G401 (cell line): ENCODE measurements around the gene ZBTB40. TPM values are rescaled to one million over a fixed set of nuclear protein-coding genes. Genes with fewer than 3 reads are reported as not detected.
A peak's percentile ranks its signal among the peaks of the same experiment; 100 is the strongest.

Experiments used
- DNase-seq: peaks from one replicate; pipeline ENCODE4 v3.0.0-alpha.2; 2015; ENCODE audit warnings: low spot score
- in situ Hi-C: cut with HindIII; loops from 2 replicates; pipeline ENCODE4 v1.10.0; 2016; ENCODE audit warnings: low sequenced_read_pairs, mixed read lengths
- total RNA-seq: library from RNA; depleted of rRNA; stranded (reverse); fragments of >200 nt; shearing (Covaris generic); gene quantifications from 2 replicates; pipeline ENCODE4 v1.2.3, GENCODE V29; 2014

The ZBTB40 gene
- total RNA-seq, 1 experiment from 2014 or later, result 9.8 TPM

DNA sequence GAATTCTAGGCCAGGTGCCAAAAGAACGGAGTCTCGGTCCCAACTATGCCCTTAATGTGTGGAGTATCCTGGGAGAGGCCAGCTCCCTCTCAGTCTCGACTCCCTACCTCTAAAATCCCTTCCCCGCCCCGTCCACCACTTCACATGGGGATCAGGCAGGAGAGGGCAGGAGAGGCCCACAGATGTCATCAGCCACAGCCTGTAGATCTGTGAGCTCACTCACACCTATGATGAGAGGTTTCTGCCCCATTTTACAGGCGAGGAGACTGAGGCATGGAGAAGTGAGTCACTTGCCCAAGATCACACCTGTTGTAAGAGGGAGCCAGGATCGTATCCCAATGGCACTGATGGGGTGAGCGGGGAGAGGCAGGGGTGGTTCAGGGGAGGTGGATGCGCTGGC, 91.2 kb downstream of the ZBTB40 start:
- in situ Hi-C loops, result no loop called here

DNA sequence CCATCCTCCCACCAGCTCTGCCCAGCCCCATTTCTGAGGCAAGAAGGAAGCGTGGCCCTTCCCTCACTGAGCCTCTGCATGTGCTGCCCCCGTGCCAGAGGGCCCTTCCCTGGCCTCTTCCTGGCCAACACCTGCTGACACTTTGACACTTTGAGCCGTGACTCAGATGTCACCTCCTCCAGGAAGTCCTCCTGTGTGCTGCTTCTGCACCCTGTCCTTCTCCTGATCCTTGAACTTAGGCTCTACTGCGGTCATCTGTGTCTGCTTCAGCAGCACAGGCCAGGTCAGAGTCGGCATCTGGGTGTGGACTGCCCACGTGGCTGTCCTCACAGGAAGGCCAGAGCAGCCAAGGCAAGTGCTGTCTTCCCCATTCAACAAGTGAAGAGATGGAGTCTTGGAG, 92.0 kb downstream of the ZBTB40 start:
- no peak for DNase-seq
- in situ Hi-C loops, result no loop called here

More for the DNA sequence above, 91.2 kb downstream of the ZBTB40 start:
- no peak for DNase-seq

DNA sequence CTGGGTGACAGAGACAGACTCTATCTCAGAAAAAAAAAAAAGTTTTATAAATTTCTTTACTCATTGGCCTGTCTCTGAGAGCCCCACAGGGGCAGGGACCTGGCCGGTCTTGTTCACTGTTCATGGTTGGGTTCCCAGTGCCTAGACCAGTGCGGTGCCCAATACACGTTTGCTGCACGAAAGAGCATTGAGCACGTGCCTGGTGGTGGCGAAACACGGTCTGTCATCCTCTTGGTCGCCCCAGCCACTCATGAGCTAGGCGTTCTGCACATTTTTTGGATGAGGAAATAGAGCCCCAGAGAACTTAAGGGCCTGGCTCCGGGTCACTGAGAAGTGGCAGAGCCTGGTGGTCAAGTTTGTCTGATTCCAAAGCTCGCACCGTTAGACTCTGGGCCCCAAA, 93.0 kb downstream of the ZBTB40 start:
- DNase-seq, result no peak
- in situ Hi-C loops, result no loop called here

- DNase-seq, result no peak
- in situ Hi-C loops, result no loop called here
Measured at GRCh38 chr1:22545141-22545540, 93.5 kb downstream of the ZBTB40 start.

GRCh38 chr1:22547186-22547817, 95.7 kb downstream of the ZBTB40 start:
- in situ Hi-C loops, result no loop called here
- no peak for DNase-seq

DNA sequence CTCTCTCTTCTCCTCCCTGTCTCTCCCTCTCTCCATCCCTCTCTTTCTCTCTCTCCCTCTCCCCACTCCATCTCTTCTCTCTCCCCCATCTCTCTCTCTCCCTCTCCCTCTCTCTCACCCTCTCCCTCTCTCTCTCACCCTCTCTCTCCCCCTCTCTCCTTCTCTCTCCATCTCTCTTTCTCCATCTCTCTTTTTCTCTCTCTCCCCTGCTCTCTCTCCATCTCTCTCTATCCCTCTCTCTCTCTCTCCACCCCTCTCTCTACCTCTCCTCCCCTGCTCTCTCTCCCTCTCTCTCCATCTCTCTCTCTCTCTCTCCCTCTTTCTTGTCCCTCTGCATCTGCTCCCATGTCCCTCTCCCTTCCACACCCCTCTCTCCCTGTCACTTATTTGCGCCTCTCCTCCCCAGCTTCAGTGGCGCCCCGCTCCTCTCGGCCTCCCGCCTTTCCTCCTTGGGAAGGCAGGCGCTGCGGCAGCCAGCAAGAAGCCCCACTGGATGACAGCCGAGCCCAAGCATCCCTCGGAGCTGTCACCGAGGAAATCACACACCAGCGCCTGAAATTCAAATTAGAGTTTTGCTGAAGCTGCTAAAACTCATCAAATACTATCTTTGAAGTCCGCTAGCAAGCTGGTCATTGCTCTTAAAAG, 96.3 kb downstream of the ZBTB40 start:
- DNase-seq, result no peak
- in situ Hi-C loops, result no loop called here

DNA sequence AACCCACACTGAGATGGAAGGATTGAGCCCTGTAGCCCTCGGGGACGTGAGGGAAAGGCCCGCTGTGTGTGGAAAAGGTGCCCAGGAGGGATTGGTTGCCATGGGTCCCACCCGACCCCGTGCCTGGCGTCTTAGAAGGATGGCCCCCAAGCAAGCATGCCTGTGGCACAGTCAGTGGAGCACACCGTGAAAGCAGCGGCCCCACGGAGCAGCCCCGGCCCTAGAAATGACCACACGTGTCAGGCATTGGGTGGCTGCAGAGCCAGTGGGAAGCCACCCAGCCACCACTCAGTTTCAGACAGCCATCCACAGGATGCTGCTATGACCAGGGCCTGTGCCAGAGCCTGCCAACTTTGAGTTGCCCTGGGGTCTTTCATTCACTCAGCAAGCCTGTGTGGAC, 98.4 kb downstream of the ZBTB40 start:
- in situ Hi-C loops, result no loop called here

GRCh38 chr1:22551591-22551990, 99.9 kb downstream of the ZBTB40 start:
- in situ Hi-C loops, result no loop called here
- no peak for DNase-seq

More for the DNA sequence above, 98.4 kb downstream of the ZBTB40 start:
- DNase-seq, result no peak

DNA sequence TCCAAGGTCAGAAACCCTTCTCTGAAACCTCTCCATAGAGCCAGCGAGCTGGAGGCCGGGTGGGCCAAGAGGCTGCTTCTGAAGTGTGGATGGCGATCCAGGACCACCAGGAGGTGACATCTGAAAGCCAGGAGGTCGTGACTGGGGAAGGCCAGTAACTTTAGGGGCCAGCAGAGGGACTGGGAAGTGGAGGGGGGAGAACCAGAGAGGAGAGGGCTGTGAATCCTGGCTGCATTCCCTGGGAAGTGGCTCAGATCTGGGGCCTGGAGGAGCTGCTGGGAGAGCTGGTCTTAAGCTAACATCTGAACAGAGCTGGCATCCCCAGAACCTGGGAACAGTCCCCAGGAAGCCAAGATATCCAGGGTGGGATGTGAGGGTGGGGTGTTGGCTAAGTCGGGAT, 100.4 kb downstream of the ZBTB40 start:
- in situ Hi-C loops, result no loop called here
- DNase-seq, result no peak

DNA sequence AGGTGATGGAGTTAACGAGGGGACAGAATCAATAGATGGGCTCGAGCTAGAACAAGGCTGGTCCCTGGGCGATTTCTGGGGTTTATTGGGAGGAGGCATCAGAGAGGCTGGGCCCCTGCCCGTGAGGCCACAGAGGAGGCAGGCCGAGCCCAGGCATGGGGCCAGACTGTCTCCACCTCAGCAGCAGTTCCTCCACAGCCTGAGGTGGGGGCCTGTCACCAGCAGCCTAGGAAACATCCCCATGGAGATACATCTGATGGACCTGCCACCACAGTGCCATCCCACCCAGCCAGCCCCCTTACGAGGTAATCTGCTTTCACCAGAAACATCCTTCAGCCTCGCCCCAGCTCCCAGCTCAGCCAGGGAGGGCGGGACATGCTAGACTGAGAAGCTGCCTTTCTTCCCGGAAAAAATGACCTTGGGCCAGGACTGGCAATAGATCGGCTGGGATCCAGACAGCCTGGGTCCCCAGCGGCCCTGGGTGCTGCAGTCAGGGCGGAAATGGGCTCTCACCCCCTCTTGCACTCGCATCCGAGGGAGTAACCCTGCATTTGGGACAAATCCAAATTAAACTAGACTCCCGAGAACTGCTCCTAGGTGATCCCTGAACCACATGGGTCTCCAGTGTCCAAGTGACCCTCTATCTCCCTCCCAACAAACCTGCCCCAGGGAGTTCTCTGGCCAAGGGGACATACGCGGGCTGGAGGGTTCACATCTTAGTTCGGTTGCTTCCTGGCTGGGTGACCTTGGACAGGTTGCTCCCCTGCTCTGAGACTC, 101.6 kb downstream of the ZBTB40 start:
- in situ Hi-C loops, result no loop called here

GRCh38 chr1:22553991-22554522, 102.4 kb downstream of the ZBTB40 start:
- DNase-seq, result no peak
- in situ Hi-C loops, result no loop called here

More for the DNA sequence above, 101.6 kb downstream of the ZBTB40 start:
- no peak for DNase-seq

- in situ Hi-C loops, result no loop called here
- no peak for DNase-seq
Measured at GRCh38 chr1:22555371-22555656, 103.7 kb downstream of the ZBTB40 start.

DNA sequence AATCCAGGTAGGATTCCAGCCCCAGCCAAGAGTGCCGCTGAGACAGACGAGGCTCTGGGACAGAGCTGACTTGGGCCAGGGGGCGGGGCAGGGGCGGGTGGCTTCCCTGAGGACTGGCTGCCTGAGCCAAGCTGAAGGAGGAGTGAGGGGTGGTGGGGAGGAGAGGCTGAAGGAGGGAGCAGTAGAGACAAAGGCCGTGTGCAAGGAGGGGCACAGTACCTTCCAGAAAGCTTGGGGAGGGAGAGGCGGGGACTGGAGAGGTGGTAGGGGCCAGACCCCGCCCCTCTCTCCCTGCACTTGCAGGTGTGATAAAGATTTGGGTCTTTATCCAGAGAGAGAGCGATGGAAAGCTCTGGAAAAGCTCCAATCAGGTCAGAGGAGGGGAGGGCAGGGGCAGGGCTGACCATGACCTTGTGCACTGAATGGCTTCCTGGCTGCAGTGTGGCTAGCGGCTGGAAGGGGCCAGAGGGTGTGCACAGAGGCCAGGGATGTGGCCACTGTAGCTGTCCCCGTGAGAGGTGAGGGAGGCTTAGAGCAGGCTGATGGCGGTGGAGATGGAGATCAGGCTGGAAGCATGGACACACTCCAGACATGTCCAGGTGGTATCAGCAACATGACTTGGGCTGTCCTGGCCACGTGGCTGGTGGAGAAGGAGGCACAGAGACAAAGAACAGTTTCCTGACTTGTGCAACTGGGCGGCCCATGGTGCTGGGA, 104.9 kb downstream of the ZBTB40 start:
- in situ Hi-C loops, result no loop called here
- peak; percentile 8 for DNase-seq

- DNase-seq, result no peak
- in situ Hi-C loops, result no loop called here
Measured at GRCh38 chr1:22557341-22557950, 105.8 kb downstream of the ZBTB40 start.

DNA sequence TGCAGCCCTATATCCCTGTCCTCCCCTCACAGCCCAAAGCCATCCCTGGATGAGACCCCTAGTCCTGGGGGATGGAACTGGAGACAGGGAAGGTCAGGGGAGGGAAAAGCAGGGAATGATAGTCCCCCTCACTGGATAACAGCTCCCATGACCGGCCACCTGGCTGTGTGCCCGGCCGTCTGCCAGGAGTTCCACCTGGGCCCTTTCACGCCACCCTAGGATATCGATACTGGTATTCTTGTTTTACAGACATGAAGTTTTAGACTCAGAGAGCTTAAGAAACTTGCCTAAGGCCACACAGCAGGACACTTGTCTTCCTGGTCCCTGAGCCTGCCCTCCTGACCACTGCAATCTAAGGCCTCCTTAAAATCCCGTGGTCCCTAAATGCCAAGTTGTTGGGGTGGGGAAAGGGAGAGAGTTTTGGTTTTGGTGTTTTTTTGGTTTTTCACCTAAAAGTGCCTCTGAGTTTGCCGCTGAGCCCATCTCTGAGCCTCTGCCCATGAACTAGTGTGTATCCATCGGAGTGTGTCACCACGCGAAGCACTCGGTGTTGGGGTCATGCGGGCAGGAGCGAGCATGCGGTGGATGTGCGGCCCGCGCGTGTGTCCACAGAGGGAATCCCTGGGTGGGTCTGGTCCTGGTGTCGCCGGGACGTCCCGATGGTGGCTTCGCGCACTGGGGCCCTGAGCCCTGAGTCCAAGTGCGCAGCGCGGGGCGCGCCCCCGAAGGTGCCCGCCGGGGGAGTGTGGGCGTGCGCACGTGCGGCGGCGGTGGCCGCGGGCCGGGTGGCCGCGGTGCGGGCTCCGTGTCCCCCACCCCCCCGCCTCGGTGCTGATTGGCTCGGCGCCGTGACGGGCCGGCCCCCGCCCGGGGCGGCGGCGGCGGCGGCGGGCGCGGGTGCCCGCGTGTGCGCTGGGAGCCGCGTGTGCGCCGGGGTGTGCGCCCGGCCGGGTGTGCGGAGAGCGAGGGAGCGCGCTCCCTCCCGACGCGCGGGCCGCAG, 111.2 kb downstream of the ZBTB40 start, which contains the start of gene EPHA8:
EPHA8 (plus strand) TSS at position 906 of the 1,000 bp plus-strand sequence. CDS start 147 bp downstream, outside the sequence.
- in situ Hi-C loops, result no loop called here
- no peak for DNase-seq

- no peak for DNase-seq
- in situ Hi-C loops, result no loop called here
Measured at GRCh38 chr1:22563671-22564602, 112.3 kb downstream of the ZBTB40 start.

DNA sequence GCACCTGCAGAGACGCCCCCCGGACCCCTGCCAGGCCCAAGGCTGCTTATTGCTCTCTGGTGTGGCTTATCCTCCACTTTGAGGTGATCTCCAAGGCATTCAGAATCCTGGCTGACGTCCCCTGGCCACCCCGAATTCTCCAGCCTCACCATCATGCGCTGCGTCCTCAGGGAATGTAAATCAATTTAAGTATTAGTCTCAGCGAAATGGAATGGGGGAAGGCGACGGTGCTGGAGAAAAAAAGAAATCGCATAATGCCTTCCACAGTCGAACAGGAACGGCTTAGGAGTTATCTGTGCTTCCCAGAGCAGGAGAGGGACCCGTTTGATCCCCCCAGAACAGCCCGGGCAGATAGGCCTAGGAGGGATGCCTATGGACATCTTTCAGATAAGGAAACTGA, 114.5 kb downstream of the ZBTB40 start:
- no peak for DNase-seq
- in situ Hi-C loops, result no loop called here
